Parietal lobe (tissue), 1 donor: Measurements from ENCODE around the gene FOXM1. TPM values are rescaled to one million over a fixed set of nuclear protein-coding genes. Genes with fewer than 3 reads are reported as not detected.

ENCODE experiments used
- total RNA-seq: library from RNA; depleted of rRNA; stranded (reverse); fragments of >200 nt; gene quantifications from one replicate; pipeline ENCODE4 v1.2.3, GENCODE V29; 2014

FOXM1 gene, protein sequence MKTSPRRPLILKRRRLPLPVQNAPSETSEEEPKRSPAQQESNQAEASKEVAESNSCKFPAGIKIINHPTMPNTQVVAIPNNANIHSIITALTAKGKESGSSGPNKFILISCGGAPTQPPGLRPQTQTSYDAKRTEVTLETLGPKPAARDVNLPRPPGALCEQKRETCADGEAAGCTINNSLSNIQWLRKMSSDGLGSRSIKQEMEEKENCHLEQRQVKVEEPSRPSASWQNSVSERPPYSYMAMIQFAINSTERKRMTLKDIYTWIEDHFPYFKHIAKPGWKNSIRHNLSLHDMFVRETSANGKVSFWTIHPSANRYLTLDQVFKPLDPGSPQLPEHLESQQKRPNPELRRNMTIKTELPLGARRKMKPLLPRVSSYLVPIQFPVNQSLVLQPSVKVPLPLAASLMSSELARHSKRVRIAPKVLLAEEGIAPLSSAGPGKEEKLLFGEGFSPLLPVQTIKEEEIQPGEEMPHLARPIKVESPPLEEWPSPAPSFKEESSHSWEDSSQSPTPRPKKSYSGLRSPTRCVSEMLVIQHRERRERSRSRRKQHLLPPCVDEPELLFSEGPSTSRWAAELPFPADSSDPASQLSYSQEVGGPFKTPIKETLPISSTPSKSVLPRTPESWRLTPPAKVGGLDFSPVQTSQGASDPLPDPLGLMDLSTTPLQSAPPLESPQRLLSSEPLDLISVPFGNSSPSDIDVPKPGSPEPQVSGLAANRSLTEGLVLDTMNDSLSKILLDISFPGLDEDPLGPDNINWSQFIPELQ
- total RNA-seq: 3.4 TPM

DNA sequence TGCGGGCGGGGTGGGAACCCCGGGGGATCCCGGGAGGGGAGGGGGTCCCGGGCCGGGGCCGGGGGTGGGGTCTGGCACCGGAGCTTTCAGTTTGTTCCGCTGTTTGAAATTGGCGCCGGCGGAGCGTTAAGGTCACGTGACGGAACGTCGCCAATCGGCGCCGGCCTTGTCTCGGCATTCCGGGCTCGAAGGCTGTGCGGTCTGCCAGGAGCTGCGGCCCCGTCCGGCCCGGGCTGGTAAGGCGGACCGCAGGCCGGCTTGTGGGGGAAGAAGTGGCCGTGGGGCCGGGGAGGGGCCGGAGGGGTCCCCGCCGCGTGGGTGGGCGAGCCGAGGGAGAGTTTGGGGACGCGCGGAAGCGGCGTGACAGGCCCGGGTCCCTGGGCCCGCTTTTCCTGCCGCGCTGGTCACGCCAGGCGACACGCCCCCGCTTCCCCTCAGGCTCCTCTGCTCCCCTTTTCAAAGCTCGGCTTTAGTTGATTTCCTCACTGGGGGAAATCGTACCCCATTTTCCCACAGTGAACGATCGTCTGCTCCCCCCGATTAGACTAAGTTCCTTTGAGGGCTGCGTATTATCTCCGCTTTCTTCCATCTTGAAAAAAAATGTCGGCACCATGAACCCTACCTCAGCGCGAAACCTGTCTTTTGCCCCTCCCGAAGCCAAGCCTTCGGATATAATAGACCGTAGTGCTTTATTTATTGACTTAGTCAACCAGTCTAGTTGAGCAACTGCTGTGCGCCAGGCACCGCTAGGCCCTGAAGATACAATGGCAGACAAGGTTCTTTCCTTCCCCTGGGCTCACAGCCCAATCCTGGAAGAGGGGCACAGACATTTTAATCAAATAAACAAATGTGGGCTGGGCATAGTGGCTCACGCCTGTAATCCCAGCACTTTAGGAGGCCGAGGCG, at the start of gene FOXM1, which contains the start of gene RHNO1:
Gene FOXM1, minus strand, starts transcription at position 128 of the 906 bp plus-strand sequence. CDS start 2,696 bp downstream, outside the sequence.
Gene RHNO1, plus strand, starts transcription at position 177 of the 906 bp plus-strand sequence. CDS start 8,144 bp downstream, outside the sequence.

DNA sequence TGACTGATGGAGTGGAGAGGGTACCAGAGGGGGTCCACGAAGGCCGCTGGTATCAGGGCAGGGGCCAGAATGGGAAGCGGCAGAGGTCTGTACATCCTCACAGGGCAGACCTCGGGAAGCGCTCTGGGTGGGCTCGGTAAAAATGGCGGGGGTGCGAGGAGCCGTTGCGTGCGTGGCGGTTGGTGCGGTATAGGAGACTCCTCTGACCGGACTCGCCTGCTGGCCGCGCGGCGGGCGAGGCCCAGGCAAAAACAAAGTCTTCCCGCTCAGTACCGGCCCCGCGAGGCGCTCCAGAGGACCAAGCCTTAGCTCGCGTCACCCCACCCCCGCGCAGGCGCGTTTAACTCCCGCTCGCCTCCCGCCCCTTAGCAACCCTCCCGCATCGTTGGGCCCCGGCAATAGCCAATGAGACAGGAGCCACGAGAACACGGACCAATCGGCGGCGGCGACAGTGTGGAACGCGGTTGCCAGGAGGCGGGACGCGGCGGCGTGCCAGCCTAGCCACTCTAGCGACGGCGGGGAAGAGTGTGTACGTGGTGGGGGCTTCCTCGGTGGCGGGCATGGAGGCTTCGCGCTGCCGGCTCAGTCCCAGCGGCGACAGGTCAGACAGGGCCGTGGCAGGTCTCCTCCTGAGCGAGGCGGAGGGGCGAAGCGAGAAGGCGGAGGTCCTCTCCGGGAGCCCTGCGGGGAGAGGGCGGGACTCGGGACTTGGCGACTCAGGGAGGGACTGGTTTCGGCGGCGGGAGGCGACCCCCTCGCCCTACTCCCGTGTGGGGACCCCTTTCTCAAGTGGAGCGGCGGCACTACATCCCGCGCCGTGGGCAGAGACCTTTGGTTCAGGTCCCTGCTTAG, 13.6 kb upstream of the FOXM1 start, which contains the start of gene TULP3:
Gene TULP3, plus strand, starts transcription at position 504 of the 852 bp plus-strand sequence. Its CDS starts 57 bp downstream, at position 561.

DNA sequence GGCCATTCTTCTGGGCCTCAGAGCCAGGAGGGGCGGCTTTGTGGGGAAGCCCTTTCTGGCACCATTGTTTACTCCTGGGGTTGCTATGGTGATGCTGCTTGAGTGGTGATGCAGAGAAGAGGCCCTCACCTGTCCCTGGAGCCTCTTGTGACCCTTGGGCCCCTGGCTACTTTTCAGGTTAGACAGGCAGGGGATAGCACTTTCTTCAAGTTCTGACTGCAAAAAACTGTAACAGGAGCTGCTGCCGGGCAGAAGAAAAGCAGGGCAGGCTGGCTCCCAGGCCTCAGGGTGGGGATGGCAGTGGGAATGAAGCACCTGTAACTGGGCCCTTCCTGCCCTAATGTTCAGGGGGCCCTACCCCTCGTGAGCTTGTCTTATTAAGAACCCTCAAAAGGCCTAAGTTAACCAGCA, 19.9 kb downstream of the FOXM1 start, which contains the start of gene TEX52:
Gene TEX52, minus strand, starts transcription at position 19 of the 411 bp plus-strand sequence. Its CDS starts 13 bp downstream, at position 6.

DNA sequence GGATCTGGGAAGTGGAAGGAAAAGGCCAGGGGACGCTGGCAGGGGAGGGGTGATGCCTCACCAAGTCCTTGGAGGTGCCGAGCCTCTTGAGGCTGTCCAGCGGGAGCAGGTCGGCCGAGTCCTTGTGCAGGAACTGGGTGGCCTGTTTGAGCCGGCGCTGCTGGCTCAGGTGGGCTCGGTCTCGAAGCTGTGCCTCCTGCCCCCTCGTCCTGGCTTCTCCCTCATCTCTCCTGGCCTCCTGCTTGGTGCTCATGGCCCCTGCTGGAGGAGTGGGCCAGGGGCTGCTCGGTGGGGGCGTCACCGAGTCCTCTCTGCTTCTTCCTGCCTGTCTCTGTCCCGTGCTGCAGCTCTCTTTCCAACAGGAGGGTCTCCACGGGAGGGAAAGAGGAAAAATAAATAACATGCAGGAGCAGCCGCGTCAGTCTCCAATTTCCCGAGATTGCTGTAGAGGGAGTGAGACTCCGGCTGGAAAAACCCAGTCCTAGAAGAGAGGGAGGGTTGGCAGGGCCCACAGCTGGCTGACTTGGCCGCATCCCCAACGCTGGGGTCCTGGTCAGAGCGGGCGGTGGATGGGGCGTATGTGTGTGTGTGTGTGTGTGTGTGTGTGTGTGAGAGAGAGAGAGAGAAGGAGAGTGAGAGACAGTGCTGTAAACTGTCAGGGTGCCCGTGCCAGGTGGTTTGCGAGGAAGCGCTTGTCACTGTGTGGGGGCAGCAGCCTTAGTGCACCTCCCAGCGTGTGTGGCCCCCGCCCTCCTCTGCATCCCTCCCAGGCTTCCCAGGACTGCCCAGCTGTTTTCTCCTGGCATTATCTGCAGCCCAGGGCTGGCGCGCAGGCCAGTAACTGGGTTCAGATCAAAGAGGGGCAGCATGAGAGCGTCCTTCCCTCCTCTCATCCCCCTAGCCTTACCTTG, 42.1 kb downstream of the FOXM1 start, which contains the start of gene NRIP2:
Gene NRIP2, minus strand, starts transcription at position 455 of the 911 bp plus-strand sequence. Its CDS starts 52 bp downstream, at position 403.

DNA sequence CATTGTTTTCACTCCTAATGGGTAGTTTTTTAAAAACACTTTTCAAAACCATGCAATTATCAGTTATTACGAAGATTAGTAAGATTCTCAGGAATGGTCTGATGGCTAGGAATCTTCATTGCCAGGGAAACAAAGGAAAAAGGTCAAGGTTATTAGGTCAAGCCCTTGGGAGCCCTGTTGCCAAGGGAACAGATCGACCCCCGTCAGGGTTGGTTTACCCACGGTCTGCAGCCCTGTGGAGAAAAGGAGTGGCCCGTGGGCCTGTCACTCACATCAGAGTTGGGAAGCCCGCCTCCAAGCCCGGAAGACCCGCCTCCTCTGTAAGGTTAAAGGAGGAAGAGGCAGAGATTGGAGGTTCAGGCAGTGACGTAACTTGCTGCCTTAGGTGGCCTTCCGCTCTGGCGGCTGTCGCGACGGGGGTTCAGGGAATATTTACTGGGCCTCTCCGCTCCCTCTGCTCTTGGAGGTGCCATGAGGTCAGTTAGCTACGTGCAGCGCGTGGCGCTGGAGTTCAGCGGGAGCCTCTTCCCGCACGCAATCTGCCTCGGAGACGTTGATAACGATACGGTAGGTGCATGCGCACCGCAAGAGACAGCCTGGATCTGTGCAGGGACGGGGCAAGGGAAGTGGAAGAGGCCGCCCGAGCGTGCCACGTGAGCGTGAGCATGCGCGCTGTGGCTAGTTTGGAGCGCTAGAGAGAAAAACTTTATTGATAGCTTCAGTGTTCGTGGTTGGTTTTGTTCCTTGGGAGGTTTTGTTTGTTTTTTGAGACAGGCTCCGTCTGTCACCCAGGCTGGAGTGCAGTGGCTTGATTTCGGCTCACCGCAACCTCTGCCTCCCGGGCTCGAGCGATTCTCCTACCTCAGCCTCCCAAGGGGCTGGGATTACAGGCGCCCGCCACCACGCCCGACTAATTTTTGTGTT, 64.4 kb downstream of the FOXM1 start, which contains the start of gene ITFG2:
Gene ITFG2, plus strand, starts transcription at position 379 of the 924 bp plus-strand sequence. Its CDS starts 93 bp downstream, at position 472.

Other genes with a start within 250 kb of the FOXM1 start
- gene FKBP4, start 82.2 kb downstream of the FOXM1 start, total RNA-seq: 44.8 TPM
- gene ITFG2, start 64.5 kb downstream of the FOXM1 start, total RNA-seq: 30.7 TPM
- not detected for gene NRIP2, start 42.1 kb downstream of the FOXM1 start, total RNA-seq
- gene TEX52, start 20.1 kb downstream of the FOXM1 start, total RNA-seq: not detected
- 32.9 TPM for gene RHNO1, start within 50 bp of the FOXM1 start, total RNA-seq
- 17.2 TPM for gene TULP3, start 13.7 kb upstream of the FOXM1 start, total RNA-seq
- gene TEAD4, start 82.2 kb upstream of the FOXM1 start, total RNA-seq: not detected
- 11.0 TPM for gene TSPAN9, start 200.2 kb upstream of the FOXM1 start, total RNA-seq